GM04503 (cell line): ENCODE data around the gene EYA4.
A peak's percentile ranks its signal among the peaks of the same experiment; 100 is the strongest.
"Not testable (repeated sequence)": the region's sequence is repeated elsewhere in the genome, so short reads cannot be mapped to it uniquely, and the experiment has no call there.

ENCODE experiments used
- DNase-seq: peaks from one replicate; pipeline ENCODE4 v3.0.0-alpha.2; 2012; ENCODE audit warnings: low read depth

Gene EYA4

DNA sequence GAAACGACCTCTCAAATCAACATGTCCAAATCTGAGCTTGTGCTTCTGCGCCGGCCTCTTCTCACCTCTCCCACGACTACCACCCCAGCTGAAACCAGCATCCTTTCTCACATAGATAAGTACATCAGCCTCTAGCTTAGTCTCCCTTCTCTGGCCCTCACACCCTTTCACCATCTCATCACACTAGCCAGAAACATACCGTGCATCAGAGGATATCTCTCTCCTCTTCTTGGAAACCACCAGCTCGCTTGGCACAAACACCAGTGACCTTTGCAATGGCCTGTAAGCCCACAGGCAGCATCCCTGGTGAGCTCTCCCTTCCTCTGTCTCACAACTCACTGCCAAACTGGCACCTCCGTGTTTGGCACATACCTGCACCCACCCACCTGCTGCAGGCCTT is 291.8 kb downstream of the EYA4 start:
- DNase-seq, result no peak

DNA sequence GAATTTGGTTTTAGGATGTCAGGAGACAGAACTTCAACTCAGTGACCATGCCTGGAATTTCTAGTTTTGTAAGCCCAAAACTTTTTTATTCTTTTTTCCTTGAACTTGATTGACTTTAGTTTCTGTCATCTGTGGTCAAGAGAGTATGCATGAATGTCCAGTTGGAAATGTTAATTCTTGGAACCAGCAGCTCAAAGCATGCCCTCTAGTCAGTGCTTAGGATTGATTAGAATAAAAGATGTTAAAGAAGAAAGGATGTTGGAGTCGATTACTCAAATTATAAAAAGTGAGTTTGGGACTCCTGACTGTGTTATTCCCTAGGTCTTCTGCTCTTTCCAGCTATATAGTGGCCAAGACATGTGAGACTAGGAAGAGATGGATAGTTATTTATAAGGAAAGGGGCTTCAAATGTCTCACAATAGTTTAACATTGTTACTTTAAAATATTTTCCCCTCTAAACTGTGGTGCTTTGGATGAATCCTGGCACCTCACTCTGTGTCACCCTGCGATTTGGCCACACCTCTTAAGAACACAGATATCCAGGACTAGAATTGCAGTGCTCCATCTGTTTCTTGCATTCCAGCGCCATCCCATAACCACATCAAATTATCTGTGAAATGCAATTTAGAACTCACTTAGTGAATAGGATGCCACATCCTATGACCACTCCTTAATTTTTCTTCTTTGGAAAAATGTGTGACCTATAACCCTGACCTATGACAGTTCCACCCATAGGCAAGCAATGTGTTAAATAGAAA is 298.5 kb downstream of the EYA4 start:
- DNase-seq, result no peak

DNA sequence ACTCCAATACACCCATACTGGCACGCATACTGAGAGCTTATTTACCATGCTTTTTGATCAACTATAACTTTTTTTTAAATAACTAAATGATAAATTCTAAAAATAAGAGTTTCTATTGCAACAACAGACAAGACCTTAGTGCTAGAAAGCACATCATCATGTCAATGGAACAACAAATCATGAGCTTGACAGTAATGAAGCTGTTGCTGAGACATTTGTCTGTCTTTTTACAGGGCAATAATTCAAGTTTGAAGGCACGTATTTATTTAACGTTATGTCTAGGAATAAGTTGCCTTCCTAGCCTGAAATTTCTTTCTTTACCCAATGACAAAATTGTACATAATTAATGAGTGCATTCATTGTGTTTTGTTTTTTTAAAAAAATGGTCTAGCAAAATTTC is 299.2 kb downstream of the EYA4 start:
- DNase-seq, result no peak

DNA sequence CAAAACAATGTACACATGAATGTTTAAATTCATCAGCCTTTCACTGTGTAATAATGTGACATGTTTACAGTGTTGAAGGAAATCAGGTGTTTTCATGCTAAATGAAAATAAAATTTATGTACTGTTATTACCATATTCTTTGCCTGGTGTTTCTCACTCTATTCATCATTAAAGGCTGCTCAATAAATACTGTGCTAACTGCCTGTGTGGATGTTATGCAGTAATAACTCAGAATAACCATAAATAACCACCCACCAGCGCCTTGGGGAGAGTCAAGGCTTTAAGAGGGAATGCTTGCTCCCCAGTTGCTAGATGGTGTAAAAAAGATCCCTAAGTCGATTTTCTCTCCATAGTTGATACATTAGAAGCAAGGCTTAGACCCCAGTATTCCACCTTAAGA is 299.9 kb downstream of the EYA4 start:
- DNase-seq, result no peak

DNA sequence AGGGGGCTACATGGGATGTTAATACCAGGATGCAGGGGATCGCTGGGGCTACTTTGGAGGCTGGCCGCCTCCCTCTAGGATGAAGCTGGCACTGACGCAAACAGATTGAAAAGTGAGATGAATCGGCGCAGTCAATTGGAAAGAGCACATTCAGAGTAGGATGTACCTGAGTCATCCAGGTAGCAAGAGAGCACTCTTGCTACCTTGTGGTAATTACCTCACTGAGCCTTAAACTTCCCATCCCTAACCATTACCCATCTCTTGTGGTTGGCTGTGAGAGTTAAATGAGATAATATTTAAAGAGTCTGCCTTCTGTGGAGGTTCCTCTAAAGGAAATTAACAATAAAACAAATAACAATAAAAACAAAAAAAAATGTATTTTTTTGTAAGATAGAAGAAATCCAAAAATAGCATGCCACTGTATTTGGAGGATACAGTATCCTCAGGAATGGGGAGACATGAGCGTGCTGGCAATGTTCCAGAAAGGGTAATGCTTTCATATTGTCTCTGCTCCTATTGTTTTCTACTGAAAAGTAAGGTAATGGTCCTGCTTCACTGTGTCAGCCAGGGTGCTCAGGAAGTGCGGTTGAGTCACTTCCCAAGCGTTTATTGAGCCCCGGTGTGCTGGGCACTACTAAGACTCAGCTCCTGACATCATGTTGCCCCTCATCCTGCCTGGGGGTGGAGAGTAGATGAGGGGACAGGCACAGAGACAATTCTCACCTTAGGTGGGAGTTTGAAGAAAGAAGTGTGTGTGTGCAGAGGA is 301.1 kb downstream of the EYA4 start:
- DNase-seq, result no peak

DNA sequence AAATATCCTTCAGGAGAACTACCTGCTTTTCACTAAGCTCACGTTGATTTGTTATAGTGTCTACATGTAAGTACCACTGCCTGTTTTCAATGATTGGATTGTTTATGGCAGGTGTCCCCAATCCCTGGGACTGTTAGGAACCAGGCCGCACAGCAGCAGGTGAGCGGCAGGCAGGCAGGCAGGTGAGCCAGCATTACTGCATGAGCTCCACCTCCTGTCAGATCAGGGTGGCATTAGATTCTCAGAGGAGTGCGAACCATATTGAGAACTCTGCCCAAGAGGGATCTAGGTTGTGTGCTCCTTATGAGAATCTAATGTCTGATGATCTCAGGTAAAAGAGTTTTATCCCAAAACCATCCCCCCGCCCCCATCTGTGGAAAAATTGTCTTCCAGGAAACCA is 303.3 kb downstream of the EYA4 start:
- no peak for DNase-seq

DNA sequence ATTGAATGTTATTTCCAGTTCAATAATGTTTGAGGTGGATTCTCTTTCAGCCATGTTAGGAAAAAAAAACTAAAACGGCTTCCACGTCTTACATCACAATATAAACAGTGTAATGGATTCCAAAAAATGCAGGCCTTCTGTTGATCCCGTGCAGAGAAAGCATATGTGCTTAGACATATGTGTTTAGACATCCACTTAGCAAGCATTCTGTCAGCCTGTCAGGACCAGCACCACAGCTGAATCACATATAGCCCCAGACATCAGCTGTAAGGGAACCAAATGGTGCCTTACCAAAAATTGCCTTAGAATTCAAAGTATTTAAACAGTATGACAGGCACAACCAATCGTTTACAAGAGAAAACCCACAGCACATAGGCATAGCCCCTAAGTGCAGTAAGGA is 304.9 kb downstream of the EYA4 start:
- DNase-seq, result no peak

DNA sequence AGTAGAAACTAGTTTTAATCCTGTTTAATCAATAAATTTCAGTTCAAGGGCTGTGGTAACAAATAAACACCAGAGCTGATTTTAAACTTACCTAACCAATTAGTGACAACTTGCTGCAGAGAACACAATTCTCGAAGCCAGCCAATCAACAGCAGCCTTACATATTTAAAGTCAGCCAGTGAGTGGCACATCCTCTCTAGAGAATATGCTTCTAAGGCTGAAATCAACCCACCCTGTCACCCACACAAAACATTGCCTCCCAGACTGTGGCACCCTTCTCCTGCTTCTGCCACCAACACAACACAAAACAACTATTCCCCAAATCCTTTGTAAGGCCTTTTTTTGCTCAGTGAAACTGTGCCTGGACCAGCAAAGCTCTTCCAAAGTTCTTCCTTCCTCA is 306.0 kb downstream of the EYA4 start:
- DNase-seq, result no peak

DNA sequence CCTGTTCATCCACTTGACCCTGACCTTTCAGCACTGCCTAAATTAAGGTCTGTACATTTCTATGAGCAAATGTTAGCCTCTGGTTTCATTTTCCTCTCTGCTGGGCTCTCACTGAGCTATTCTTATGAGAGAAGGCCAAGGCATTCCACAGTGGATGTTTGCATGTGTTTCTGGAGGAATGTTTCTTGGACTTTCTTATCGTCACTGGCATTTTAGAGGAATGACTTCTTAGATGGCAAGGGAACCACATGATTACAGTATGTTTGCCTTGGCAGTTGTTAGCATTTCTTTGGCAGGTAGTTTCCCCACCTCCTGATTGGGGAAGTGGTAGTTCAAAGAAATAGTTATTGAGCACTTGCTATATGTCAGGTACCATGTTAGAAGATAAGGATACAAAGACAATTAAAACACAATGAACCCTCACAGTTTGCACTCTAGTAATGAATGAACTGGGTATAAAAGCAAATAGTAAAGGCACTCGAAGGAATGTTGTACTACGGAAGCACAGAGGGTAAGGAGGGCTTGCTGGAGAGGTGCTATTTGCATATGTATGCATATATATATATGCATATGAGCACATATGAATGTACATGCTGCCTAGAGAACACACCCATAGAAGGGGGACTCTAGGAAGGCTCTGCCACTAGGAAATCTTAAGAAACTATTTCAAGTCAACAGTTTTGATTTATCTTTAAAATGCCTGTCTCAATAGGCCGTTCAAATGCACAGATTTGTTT is 307.4 kb downstream of the EYA4 start:
- DNase-seq, result peak; percentile 62

DNA sequence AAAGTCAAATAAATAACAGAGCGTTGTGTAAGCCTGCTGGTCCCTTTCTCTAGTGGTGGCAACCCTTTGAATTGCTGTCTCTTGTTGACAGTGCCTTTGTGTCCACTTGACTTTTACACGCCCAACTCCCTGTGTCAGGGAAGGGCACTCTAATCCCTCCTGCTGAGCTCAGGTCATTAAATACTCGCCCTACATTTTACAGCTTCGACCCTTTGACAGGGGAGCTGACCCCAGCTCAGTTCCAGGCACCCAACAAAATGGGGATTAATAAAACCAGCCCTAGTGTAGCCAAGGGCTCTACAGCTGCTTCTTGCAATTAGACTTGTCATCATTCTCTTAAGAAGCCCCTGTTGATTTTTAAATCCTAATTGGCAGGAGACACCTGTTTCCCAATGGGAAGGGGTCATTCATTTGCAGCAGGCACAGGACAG is 308.2 kb downstream of the EYA4 start:
- DNase-seq, result no peak

DNA sequence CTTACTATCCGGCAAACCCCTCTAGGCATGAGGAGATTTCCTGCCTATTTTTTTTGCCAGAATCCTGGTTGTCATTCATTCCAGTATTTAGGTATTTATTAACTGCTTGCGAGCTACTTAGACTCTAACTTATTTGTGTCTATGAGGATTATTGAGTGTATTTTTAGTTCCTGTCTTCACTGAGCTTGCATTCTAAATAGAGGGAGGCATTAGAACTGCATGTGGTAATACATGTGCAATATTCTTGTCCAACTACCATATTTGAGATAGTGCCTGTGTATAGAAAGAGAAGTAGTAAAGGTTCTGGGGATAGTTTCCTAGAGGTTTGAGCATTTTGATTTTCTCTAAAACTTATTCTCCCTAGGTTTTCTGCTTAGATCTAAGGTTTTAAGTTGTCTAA is 308.9 kb downstream of the EYA4 start:
- no peak for DNase-seq

DNA sequence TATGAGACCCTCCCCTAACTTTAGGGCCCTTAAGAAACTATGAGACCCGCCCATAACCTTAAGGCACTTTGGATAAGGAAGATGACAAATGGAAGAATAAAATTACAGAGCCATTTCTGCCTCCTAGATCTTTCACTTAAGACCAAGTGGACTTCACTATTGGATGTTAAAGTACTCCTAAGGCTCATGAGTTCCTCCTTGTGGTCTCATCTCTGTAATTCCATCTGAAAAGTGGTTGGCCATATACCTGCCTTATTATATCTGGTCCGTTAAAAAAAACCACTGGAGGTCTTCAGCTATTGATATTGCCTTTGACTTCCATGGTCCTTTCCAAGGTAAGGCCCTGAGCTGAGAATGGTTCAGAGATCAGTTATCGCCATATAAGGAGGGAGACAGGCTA is 310.3 kb downstream of the EYA4 start:
- DNase-seq, result no peak

DNA sequence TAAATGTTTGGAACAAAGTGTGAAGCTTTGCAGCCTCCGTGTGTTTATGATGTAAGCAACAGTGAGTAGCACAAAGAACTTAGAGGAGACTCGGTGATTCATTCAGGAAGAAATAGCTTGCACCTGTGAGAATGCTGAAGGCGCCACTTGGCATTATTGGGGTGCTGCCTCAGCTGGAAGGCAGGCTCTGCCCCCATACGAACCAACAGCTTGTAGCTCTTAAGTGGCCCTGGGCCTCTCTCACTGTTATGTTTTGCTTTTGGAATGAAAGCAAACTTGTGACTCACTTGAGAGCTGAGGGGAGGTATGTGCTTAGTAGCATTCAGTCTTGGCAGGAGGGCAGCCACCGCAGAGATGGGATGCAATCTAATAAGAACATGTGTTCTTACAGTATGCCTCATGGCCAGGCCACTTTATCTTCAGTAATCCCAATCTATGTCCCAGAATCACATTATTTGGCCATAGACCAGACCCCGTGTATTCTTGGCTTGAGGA is 310.7 kb downstream of the EYA4 start:
- peak; percentile 91 for DNase-seq

DNA sequence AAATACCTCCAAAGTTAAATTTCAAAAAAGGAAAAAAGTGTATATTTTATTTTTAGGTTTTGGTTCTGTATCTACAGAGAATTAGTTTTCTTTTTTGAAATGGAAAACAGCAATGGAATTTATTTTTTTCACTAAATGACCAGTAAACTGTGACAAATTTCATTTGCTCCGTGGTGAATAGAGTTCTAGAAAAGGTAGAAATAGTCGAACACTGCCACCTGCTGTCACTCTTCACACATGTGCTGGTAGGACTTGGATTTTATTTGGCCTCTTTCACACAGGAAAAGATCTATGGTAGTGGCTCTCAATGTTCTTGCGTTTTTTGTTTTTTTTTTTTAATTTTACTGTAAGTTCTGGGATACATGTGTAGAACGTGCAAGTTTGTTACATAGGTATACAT is 312.5 kb downstream of the EYA4 start:
- no peak for DNase-seq

DNA sequence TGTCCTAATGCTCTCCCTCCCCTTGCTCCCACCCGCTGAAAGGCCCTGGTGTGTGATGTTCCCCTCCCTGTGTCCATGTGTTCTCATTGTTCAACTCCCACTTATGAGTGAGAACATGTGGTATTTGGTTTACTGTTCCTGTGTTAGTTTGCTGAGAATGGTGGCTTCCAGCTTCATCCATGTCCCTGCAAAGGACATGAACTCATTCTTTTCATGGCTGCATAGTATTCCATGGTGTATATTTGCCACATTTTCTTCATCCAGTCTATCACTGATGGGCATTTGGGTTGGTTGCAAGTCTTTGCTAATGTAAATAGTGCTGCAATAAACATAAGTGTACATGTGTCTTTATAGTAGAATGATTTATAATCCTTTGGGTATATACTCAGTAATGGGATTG is 313.0 kb downstream of the EYA4 start:
- not testable (repeated sequence) for DNase-seq

DNA sequence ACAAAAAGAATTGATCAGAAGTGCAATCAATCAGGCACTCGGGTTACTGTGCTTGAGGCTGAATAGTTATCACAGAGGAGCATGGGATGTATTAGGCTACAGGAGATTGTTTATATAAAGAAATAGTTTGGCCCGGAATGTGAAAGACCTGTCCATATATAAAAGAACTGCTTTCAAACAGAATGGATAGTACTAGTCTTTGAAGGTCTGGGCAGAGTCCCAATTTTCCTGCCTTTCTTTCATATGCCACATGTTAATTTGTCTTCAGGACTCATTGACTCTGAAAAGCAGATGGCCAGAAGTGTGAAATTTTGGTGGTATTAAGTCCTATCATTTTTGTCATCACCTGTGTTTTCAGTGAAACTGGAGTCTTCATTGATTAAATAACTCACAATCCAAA is 314.5 kb downstream of the EYA4 start:
- DNase-seq, result no peak

DNA sequence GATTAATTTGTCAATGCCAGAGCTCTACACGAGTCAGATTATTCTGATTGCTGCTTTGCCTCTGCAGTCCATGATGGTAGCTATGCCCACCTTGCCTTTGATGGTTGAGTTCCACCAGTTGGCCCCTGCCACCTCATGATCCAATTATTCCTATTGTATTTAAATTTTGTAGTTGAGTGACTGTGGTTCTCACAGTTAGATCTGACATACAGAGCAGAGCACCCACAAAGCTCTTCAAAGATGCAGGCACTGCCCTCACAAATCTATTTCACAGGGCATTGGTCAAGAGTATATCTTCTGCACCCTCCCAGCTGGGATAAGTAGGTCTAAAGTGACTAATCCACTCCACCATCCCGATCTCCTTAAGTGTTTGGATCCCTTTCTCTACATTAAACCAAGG is 318.8 kb downstream of the EYA4 start:
- DNase-seq, result no peak

DNA sequence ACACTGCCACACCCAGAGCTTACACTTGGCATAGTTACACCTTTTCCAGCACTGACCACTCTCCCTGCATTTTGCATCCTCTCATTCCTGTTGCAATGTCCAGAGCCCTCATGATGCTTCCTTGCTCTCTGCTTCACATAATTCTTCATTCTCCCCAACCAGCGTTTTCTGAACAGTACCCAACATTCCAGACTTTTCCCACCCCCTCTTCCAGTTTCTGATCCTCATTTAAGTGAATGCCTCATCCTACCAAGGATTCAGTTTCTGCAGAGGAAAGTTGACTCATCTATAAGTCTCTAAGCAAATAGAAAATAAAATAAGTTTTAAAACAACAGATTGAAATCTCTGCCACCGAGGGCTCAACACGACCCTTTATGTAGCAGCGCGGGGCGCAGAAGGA is 326.5 kb downstream of the EYA4 start:
- DNase-seq, result no peak

DNA sequence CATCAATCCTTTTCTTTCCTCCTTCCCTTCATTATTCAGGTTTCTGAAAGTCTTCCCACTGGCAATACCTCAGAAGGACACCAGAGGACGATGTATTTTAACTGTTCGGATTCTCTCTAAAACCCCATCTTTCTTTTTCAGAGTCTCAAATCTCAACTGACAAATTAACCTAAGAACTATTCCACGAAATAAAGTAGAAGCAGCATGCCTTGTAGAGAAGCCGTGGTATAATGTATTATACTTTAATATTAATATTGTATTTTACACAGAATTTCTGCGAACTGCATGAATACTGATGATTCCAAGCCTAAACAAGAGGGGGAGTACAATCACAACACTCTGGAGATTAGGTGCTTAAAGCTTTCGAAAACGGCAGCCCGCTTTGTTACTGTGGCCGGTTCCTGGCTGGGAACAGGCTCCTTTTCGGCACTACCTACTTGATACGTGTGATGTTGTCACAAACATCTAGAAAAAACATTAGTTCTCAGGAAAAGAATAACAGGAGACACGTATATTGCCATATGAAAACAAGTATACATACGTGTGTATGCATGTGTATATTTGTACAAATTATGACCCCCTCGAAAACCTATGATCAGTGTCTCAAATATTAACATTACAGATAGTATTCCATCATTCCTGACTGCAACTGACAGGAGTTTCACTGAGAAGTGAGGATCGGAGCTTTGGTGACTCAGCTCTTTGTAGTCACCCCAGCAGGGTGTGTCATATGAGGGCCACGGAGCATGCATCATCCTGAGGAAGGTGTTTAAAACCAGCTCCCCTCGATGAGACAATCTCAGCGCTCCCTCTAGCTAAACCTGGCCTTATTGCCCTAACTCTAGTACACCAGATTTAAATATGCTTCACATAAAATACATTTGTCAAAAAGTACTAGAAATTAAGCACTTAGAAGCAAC is 328.1 kb downstream of the EYA4 start:
- no peak for DNase-seq

DNA sequence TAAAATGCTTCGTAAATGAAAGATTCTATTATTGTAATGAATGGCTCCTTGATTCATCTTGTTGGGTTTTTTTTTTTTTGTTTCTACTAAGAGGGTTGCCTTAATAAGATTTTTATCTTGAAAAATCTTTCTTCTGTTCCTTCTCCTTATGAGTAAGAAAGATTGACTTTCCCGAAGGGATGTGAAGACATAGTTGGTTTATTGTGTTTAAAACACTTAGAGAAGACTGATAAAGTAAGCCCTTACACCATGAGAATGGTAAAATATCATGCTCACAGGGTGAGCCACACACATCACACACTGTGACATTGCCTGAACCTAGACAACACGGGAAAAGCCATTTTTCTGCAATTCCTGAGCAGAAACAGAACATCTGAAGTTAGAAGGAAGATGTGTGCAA is 330.5 kb downstream of the EYA4 start:
- DNase-seq, result no peak

DNA sequence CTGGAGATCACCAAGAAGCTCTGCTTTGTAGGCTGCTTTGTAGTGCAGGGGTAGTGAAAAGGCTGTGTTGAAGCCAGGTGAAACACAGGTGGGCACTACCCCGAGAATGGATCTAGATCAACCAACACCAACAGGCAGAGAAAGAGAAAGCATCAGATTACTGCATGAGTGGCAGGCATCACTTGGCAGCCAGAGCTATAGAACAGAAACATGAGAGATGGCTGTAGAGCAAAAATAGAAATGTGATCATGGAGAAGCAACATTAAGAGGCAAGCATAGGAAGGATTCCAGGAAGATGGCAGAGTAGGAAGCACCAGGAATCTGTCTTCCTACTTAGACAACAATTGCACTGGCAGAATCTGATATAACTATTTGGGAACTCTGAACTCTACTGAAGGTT is 336.7 kb downstream of the EYA4 start:
- no peak for DNase-seq
